Tibial nerve (tissue), 4 donors: ENCODE results near the gene RPF1. TPM values are rescaled to one million over a fixed set of nuclear protein-coding genes. Genes with fewer than 3 reads are reported as not detected.

Experiments
- DNase-seq, 2 donors: peaks; one replicate each; pipeline ENCODE4 v3.0.0-alpha.2; 2019; ENCODE audit warnings: low spot score in 2 of 2
- H3K27ac ChIP-seq, 4 donors: fragments of 200-600 bp; sonication (generic) in 3 of 4; one replicate each; pipeline ENCODE4 v1.5.1; 2017 to 2019; ENCODE audit warnings: mild to moderate bottlenecking in 1 of 4
- H3K27me3 ChIP-seq, 2 donors: fragments of 200-600 bp; sonication (generic) in 1 of 2; one replicate each; pipeline versions ENCODE4 v1.5.1 to v1.6.0; 2017 to 2019
- H3K36me3 ChIP-seq, 3 donors: fragments of 200-600 bp; sonication (generic); one replicate each; pipeline ENCODE4 v1.5.1; 2018 to 2019
- H3K4me1 ChIP-seq, 4 donors: fragments of 200-600 bp; sonication (generic) in 3 of 4; one replicate each; pipeline ENCODE4 v1.5.1; 2017 to 2019
- H3K4me3 ChIP-seq, 4 donors: fragments of 200-600 bp; sonication (generic) in 3 of 4; one replicate each; pipeline ENCODE4 v1.5.1; 2017 to 2019; ENCODE audit warnings: mild to moderate bottlenecking in 1 of 4, moderate library complexity in 1 of 4
- H3K9me3 ChIP-seq, 4 donors: fragments of 200-600 bp; sonication (generic) in 3 of 4; one replicate each; pipeline ENCODE4 v1.5.1; 2017 to 2019
- EP300 ChIP-seq, 2 donors: sonication (generic); formaldehyde crosslinking; IDR thresholded peaks; one replicate each; pipeline ENCODE4 v1.6.1; 2017; ENCODE audit warnings: antibody characterized with exemption in 2 of 2, mild to moderate bottlenecking in 1 of 2
- POLR2A ChIP-seq, 2 donors: fragments of 450-650 bp; IDR thresholded peaks; one replicate each; pipeline ENCODE4 v1.6.1; 2017; ENCODE audit warnings: antibody characterized with exemption in 2 of 2, mild to moderate bottlenecking in 2 of 2, moderate library complexity in 2 of 2
- WGBS, 2 donors: methylation state at CpG; one replicate each; pipeline ENCODE4 v1.1.5; 2018; 5-methylcytosine and 5-hydroxymethylcytosine counted together
- total RNA-seq, 4 donors: library from RNA; depleted of rRNA; stranded (reverse); fragments of >200 nt; gene quantifications; one replicate each; pipeline ENCODE4 v1.1.0, GENCODE V29; 2016
- TF ChIP-seq, protein P1 (sequence below), 5 experiments: fragments of 200-600 bp in 3 of 5; fragments of 450-650 bp in 2 of 5; sonication (generic) in 3 of 5; IDR thresholded peaks; one replicate each; pipeline ENCODE4 v1.5.1; 2016 to 2019; ENCODE audit warnings: antibody characterized with exemption in 5 of 5, mild to moderate bottlenecking in 3 of 5, moderate library complexity in 2 of 5

Gene RPF1
- total RNA-seq, 4 donors from 2014 or later = 18.4 to 37.5 (median 26.3) TPM

DNA sequence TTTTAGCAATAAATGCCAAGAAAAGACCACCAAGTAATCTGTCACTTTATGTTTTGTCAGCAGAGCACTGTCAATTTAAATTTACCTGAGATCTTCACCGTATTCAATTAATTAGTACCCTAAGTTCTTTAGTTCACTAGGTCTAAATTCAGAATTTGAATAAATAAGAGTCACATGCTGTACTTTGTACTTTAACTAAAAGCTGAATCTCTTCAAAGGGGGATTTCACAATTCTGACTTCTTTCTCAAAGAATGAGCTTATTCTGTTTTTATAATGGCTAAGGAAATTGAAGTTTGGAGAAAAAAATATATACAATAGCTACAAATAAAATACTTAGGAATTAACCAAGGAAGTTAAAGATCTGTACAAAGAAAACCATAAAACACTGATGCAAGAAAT lies 29.4 kb downstream of the RPF1 start:
- WGBS, 2 donors = 87 to 100% methylated on average over 1 of the region's 1 CpG
- Histone ChIP-seq H3K4me1 (peaks cover 0 to 22% (median 11%) of the 10 kb centered on the region in 4 donors), H3K27me3 (no peaks in the 10 kb centered on the region), H3K4me3 (no peak overlapping the region), H3K9me3 (peaks cover 0 to 25% (median 5%) of the 10 kb centered on the region in 4 donors), H3K36me3 (peaks cover 0 to 8% (median 0%) of the 10 kb centered on the region in 3 donors), H3K27ac (no peak overlapping the region)
- TF ChIP-seq EP300 (IDR thresholded peaks at IDR 0.05) = no peak
- no peak for TF ChIP-seq POLR2A (IDR thresholded peaks at IDR 0.05)
- TF ChIP-seq, protein P1, sequence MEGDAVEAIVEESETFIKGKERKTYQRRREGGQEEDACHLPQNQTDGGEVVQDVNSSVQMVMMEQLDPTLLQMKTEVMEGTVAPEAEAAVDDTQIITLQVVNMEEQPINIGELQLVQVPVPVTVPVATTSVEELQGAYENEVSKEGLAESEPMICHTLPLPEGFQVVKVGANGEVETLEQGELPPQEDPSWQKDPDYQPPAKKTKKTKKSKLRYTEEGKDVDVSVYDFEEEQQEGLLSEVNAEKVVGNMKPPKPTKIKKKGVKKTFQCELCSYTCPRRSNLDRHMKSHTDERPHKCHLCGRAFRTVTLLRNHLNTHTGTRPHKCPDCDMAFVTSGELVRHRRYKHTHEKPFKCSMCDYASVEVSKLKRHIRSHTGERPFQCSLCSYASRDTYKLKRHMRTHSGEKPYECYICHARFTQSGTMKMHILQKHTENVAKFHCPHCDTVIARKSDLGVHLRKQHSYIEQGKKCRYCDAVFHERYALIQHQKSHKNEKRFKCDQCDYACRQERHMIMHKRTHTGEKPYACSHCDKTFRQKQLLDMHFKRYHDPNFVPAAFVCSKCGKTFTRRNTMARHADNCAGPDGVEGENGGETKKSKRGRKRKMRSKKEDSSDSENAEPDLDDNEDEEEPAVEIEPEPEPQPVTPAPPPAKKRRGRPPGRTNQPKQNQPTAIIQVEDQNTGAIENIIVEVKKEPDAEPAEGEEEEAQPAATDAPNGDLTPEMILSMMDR (IDR thresholded peaks at IDR 0.05) = no peak
- no peak for DNase-seq

DNA sequence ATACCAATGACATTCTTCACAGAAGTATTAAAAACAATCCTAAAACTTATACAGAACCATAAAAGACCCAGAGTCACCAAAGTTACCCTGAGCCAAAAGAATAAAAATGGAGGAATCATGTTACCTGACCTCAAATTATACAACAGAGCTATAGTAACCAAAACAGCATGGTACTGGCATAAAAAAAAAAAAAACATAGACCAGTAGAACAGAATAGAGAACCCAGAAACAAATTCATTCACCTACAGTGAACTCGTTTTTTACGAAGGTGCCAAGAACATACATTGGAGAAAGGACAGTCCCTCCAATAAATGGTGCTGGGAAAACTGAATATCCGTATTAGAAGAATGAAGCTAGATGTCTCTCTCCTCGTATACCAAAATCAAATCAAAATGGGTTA lies 30.0 kb downstream of the RPF1 start:
- 95% methylated on average over 4 of the region's 4 CpGs for WGBS, 2 donors
- peaks cover 0 to 25% (median 5%) of the 10 kb centered on the region in 4 donors for H3K9me3 ChIP-seq
- no peak for DNase-seq
- H3K36me3 ChIP-seq = peaks cover 0 to 8% (median 0%) of the 10 kb centered on the region in 3 donors
- no peak for TF ChIP-seq POLR2A (IDR thresholded peaks at IDR 0.05)
- H3K4me1 ChIP-seq = peaks cover 0 to 17% (median 6%) of the 10 kb centered on the region in 4 donors
- H3K27ac ChIP-seq = no peak overlapping the region
- no peak overlapping the region for H3K4me3 ChIP-seq
- H3K27me3 ChIP-seq = no peaks in the 10 kb centered on the region

DNA sequence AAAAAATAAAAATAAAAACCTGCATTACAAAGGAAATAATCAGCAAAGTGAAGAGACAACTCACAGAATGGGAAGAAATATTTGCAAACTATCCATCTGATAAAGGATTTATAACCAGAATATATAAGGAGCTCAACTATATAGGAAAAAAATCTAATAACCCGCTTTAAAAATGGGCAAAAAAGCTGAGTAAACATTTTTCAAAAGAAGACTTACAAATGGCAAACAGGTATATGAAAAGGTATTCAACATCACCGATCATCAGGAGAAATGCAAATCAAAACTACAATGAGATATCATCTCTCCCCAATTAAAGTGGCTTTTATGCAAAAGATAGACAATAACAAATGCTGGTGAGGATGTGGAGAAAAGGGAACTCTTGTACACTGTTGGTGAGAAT lies 31.1 kb downstream of the RPF1 start:
- peaks cover 0 to 25% (median 5%) of the 10 kb centered on the region in 4 donors for H3K9me3 ChIP-seq
- peaks cover 0 to 8% (median 0%) of the 10 kb centered on the region in 4 donors for H3K4me1 ChIP-seq
- WGBS, 2 donors = 48 to 77% methylated on average over 2 of the region's 2 CpGs
- no peak overlapping the region for H3K27ac ChIP-seq
- H3K27me3 ChIP-seq = no peaks in the 10 kb centered on the region
- TF ChIP-seq, protein P1 (IDR thresholded peaks at IDR 0.05) = no peak
- TF ChIP-seq EP300 (IDR thresholded peaks at IDR 0.05) (no peak), POLR2A (IDR thresholded peaks at IDR 0.05) (no peak)
- H3K4me3 ChIP-seq = no peak overlapping the region
- DNase-seq = no peak
- peaks cover 0 to 8% (median 0%) of the 10 kb centered on the region in 3 donors for H3K36me3 ChIP-seq

DNA sequence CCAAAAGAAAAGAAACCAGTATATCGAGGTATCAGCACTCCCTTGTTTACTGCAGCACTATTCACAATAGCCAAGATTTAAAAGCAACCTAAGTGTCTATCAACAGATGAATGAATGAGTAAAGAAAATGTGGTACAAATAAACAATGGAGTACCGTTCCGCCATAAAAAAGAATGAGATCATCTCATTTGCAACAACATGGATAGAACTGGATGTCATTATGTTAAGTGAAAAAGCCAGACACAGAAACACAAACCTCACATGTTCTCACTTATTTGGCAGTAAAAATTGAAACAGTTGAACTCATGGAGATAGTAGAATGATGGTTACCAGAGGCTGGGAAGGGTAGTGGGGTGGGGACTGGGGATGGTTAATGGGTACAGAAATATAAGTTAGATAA lies 31.6 kb downstream of the RPF1 start:
- no peak overlapping the region for H3K4me3 ChIP-seq
- no peak for DNase-seq
- 71 to 72% methylated on average over 3 of the region's 3 CpGs for WGBS, 2 donors
- peaks cover 0 to 8% (median 0%) of the 10 kb centered on the region in 4 donors for H3K4me1 ChIP-seq
- peaks cover 0 to 8% (median 0%) of the 10 kb centered on the region in 3 donors for H3K36me3 ChIP-seq
- no peaks in the 10 kb centered on the region for H3K27me3 ChIP-seq
- no peak overlapping the region for H3K27ac ChIP-seq
- peaks cover 0 to 25% (median 5%) of the 10 kb centered on the region in 4 donors for H3K9me3 ChIP-seq
- TF ChIP-seq EP300 (IDR thresholded peaks at IDR 0.05) = no peak
- no peak for TF ChIP-seq POLR2A (IDR thresholded peaks at IDR 0.05)
- TF ChIP-seq, protein P1 (IDR thresholded peaks at IDR 0.05) = no peak

DNA sequence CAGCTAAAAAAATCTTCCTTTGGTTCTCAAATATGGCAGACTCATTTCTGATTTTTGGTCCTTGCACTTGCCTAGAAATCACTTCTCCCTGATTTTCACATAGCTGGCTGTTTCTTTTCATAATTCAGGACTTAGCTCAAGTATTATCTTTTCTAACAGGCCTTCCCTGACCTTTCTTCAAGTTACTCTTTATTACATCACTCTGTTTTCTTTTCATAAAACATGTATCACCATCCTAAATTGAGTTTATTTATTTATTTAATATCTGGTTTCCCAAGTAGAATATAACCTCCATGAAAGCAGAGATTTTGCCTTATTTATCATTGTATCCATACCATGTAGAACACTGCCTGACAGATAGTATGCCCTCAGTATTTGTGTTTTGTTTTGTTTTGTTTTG lies 45.5 kb downstream of the RPF1 start:
- Histone ChIP-seq H3K4me1 (no peaks in the 10 kb centered on the region), H3K27me3 (no peaks in the 10 kb centered on the region), H3K27ac (no peak overlapping the region), H3K4me3 (no peak overlapping the region), H3K9me3 (no peaks in the 10 kb centered on the region), H3K36me3 (peaks cover 0 to 12% (median 0%) of the 10 kb centered on the region in 3 donors)
- TF ChIP-seq EP300 (IDR thresholded peaks at IDR 0.05) (no peak), POLR2A (IDR thresholded peaks at IDR 0.05) (no peak)
- TF ChIP-seq, protein P1 (IDR thresholded peaks at IDR 0.05) = no peak
- no peak for DNase-seq

DNA sequence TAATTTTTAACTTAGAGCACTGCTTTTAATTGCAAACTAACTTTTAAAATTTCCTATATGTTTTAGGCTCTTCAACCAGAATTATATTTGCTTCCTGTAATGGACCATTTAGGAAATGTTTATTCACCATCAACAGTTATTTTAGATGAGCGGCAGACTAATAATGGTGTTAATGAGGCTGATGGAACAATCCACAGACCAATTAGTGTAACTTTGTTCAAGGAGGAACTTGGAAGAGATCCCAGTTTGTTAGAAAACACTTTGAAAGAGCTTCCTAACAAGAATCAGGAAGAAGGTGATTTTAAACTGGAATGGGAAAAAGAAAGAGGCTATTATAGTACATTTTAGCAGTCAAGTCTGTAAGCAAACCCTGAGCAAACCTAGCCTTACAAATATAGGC lies 46.7 kb downstream of the RPF1 start:
- TF ChIP-seq EP300 (IDR thresholded peaks at IDR 0.05) = no peak
- TF ChIP-seq, protein P1 (IDR thresholded peaks at IDR 0.05) = no peak
- TF ChIP-seq POLR2A (IDR thresholded peaks at IDR 0.05) = no peak
- H3K9me3 ChIP-seq = no peaks in the 10 kb centered on the region
- H3K36me3 ChIP-seq = peaks cover 0 to 16% (median 0%) of the 10 kb centered on the region in 3 donors
- no peaks in the 10 kb centered on the region for H3K4me1 ChIP-seq
- WGBS, 2 donors = 70 to 73% methylated on average over 1 of the region's 1 CpG
- H3K27ac ChIP-seq = no peak overlapping the region
- no peak for DNase-seq
- no peaks in the 10 kb centered on the region for H3K27me3 ChIP-seq
- no peak overlapping the region for H3K4me3 ChIP-seq
